Right atrium auricular region (tissue), 2 donors: ENCODE data around the gene DMD. TPM values are rescaled to one million over a fixed set of nuclear protein-coding genes. Genes with fewer than 3 reads are reported as not detected.
"Not testable (repeated sequence)": the region's sequence is repeated elsewhere in the genome, so short reads cannot be mapped to it uniquely, and the experiment has no call there.

Experiments used
- DNase-seq: peaks from one replicate; pipeline ENCODE4 v3.0.0-alpha.2; 2019; ENCODE audit warnings: low spot score
- H3K27ac ChIP-seq, 2 donors: fragments of 200-600 bp; sonication (generic); 1 replicate in 1 of 2; 2 replicates in 1 of 2; pipeline ENCODE4 v1.5.1; 2016 to 2019
- H3K27me3 ChIP-seq, 2 donors: fragments of 200-600 bp; sonication (generic); one replicate each; pipeline versions ENCODE4 v1.5.1 to v1.6.0; 2017 to 2019
- H3K36me3 ChIP-seq: fragments of 200-600 bp; sonication (generic); one replicate; pipeline ENCODE4 v1.5.1; 2016
- H3K4me1 ChIP-seq, 2 donors: fragments of 200-600 bp; sonication (generic); one replicate each; pipeline versions ENCODE4 v1.5.1 to v1.6.0; 2017 to 2019
- H3K4me3 ChIP-seq, 2 donors: fragments of 200-600 bp; sonication (generic); 1 replicate in 1 of 2; 2 replicates in 1 of 2; pipeline ENCODE4 v1.5.1; 2017 to 2019; ENCODE audit warnings: mild to moderate bottlenecking in 1 of 2, moderate library complexity in 1 of 2
- H3K9me3 ChIP-seq, 2 donors: fragments of 200-600 bp; sonication (generic); one replicate each; pipeline ENCODE4 v1.5.1; 2019
- total RNA-seq, 2 donors: library from RNA; depleted of rRNA; stranded (reverse); fragments of >200 nt; gene quantifications; one replicate each; pipeline ENCODE4 v1.1.0, GENCODE V29; 2016
- TF ChIP-seq, protein P1 (sequence below), 2 donors: fragments of 200-600 bp; sonication (generic); IDR thresholded peaks; one replicate each; pipeline ENCODE4 v1.5.1; 2019; ENCODE audit warnings: antibody characterized with exemption in 2 of 2

The DMD gene
- total RNA-seq, 2 donors from 2014 or later, result 111 to 135 TPM

DNA sequence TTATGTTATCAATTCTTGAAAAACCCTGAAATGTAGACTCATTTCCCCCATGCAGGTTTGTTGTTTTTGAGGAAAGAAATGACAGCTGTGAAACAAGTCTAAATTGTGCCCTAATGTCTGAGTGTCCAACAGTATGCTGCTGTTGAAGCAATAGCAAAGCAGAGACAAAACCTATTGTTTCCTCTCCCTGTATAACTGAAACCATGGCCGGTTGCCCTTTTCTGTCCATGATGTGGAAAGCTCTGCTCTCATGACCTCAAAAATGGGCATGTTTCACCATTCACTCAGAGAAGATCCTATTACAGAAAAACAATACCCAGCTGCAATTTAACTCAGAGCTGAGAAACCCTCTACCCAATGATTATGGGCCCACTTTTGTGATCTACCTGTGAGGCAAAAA lies 1826.9 kb downstream of the DMD start:
- Histone ChIP-seq H3K4me3 (no peak overlapping the region), H3K36me3 (no peaks in the 10 kb centered on the region), H3K4me1 (no peaks in the 10 kb centered on the region), H3K27me3 (no peaks in the 10 kb centered on the region), H3K9me3 (no peaks in the 10 kb centered on the region), H3K27ac (no peak overlapping the region)
- TF ChIP-seq, protein P1, sequence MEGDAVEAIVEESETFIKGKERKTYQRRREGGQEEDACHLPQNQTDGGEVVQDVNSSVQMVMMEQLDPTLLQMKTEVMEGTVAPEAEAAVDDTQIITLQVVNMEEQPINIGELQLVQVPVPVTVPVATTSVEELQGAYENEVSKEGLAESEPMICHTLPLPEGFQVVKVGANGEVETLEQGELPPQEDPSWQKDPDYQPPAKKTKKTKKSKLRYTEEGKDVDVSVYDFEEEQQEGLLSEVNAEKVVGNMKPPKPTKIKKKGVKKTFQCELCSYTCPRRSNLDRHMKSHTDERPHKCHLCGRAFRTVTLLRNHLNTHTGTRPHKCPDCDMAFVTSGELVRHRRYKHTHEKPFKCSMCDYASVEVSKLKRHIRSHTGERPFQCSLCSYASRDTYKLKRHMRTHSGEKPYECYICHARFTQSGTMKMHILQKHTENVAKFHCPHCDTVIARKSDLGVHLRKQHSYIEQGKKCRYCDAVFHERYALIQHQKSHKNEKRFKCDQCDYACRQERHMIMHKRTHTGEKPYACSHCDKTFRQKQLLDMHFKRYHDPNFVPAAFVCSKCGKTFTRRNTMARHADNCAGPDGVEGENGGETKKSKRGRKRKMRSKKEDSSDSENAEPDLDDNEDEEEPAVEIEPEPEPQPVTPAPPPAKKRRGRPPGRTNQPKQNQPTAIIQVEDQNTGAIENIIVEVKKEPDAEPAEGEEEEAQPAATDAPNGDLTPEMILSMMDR (IDR thresholded peaks at IDR 0.05), result no peak
- no peak for DNase-seq

DNA sequence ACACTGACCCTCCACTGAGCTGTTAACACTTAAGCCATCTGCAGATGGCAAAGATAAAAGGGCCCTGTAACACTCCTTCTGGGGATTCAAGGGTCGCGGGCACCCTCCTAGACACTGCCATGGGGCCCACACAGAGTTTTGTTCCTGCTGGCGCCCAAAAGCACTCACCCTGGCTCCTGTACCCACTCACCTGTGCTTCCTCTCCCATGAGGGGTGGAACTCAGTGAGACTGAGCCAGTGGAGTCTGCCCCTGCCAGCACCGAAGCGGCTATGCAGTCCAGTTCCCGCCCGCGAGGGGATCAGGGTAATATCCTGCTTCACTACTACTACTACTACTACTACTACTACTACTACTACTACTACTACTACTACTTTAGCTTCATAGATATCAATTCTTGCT lies 1827.4 kb downstream of the DMD start:
- Histone ChIP-seq H3K27me3 (no peaks in the 10 kb centered on the region), H3K4me1 (no peaks in the 10 kb centered on the region), H3K27ac (no peak overlapping the region), H3K9me3 (no peaks in the 10 kb centered on the region), H3K4me3 (no peak overlapping the region), H3K36me3 (no peaks in the 10 kb centered on the region)
- TF ChIP-seq, protein P1 (IDR thresholded peaks at IDR 0.05), result no peak
- no peak for DNase-seq

DNA sequence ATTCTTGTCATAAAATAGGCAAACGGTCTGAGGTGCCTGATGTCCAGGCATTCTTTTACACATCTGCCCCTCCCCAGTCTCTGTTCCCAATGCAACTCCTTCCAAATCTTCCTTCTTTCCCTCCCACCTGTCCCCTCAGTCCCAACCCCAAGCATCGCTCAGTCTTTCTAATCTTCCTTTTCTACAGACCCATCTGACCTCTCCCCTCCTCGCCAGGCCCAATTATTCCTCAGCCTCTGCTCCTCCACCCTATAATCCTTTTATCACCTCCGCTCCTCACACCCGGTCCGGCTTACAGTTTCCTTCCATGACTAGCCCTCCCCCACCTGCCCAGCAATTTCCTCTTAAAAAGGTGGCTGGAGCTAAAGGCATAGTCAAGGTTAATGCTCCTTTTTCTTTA lies 1832.4 kb downstream of the DMD start:
- H3K4me3 ChIP-seq, H3K9me3 ChIP-seq, H3K4me1 ChIP-seq, H3K36me3 ChIP-seq, H3K27me3 ChIP-seq, H3K27ac ChIP-seq, DNase-seq: not testable (repeated sequence)

DNA sequence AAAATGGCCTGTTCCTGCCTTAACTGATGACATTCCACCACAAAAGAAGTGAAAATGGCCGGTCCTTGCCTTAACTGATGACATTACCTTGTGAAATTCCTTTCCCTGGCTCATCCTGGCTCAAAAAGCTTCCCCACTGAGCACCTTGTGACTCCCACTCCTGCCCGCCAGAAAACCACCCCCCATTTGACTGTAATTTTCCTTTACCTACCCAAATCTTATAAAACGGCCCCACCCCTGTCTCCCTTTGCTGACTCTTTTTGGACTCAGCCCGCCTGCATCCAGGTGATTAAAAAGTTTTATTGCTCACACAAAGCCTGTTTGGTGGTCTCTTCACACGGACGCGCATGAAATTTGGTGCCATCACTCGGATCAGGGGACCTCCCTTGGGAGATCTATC lies 1833.5 kb downstream of the DMD start:
- not testable (repeated sequence) for H3K4me1 ChIP-seq, H3K4me3 ChIP-seq, H3K27ac ChIP-seq, H3K36me3 ChIP-seq, H3K9me3 ChIP-seq, DNase-seq, H3K27me3 ChIP-seq

DNA sequence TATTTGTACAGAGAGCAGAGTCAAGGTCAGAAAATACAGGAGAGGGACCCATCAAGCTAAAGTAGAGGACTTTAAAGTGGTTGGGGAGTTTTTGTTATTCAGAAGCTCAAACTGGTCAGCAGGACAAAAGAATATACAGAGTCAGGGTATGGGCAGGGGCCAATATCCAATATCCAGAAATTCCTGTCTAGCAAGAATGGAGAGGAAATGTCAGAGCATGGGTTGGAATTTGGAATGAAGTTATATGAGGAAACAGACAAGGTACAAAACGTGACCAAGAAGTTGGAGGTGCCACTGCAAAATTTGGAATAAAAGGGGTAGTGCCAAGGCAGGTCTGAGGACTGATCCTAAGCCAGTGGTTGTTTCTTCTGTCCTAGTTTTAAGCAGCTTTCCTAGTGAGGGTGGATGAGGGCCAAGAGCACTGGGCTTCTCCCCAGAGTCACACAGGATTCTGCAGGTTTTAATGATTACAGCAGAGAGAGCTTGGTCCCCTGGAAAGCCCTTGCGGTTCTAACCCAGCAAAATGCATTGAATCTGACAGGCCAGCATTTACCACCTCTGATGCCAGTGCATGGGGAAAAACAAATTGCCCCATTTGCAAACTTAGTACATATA lies 1834.8 kb downstream of the DMD start:
- TF ChIP-seq, protein P1 (IDR thresholded peaks at IDR 0.05), result no peak
- Histone ChIP-seq H3K27ac (no peak overlapping the region), H3K9me3 (no peaks in the 10 kb centered on the region), H3K36me3 (no peaks in the 10 kb centered on the region), H3K4me1 (no peaks in the 10 kb centered on the region), H3K4me3 (no peak overlapping the region), H3K27me3 (no peaks in the 10 kb centered on the region)
- no peak for DNase-seq

DNA sequence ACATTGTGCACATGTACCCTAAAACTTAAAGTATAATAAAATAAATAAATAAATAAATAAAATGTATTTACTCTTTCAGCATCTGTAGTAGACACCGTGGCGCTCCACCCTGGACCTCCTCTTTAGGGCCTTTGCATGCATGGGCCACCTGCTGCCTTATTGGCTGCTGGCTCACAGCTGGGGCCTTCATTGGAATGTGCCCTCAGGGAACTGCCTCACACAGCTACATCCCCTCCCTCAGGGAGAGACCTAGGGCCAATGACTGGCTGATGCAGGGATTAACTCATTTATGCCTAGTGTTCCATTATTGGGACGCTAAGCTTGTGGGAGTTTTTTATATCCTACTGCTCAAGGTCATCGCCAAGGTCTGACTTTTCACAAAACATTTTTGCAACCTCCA lies 1836.6 kb downstream of the DMD start:
- TF ChIP-seq, protein P1 (IDR thresholded peaks at IDR 0.05), result no peak
- H3K9me3 ChIP-seq, result no peaks in the 10 kb centered on the region
- H3K4me3 ChIP-seq, result no peak overlapping the region
- no peak for DNase-seq
- H3K27ac ChIP-seq, result no peak overlapping the region
- no peaks in the 10 kb centered on the region for H3K27me3 ChIP-seq
- H3K36me3 ChIP-seq, result no peaks in the 10 kb centered on the region
- H3K4me1 ChIP-seq, result no peaks in the 10 kb centered on the region

DNA sequence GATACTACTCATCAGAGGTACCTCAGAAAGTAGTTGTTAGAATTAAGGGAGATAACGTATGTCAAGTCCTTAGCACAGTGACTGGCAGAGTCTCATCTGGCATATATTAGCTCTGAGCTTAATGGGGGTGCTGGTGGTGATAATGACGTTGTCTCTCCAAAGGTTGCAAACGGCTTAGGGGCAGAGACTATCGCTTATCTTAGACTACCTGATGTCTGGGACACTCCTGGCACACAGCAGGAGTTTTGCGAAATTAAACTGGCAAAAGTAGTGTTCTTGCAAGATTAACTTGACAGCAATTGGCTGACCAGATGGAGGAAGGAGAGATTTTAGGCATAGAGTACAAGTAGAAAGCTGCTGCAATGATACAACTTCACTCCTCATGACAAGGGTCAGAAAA lies 1839.4 kb downstream of the DMD start:
- H3K9me3 ChIP-seq, result no peaks in the 10 kb centered on the region
- DNase-seq, result no peak
- no peak overlapping the region for H3K27ac ChIP-seq
- TF ChIP-seq, protein P1 (IDR thresholded peaks at IDR 0.05), result no peak
- H3K4me1 ChIP-seq, result no peaks in the 10 kb centered on the region
- no peaks in the 10 kb centered on the region for H3K27me3 ChIP-seq
- no peaks in the 10 kb centered on the region for H3K36me3 ChIP-seq
- H3K4me3 ChIP-seq, result no peak overlapping the region
